Spleen (tissue), 7 donors: Measurements from ENCODE around the gene ALDH1A1.

Source experiments
- POLR2A ChIP-seq, 3 donors: fragments of 450-650 bp; IDR thresholded peaks; one replicate each; pipeline ENCODE4 v1.5.1; 2017; ENCODE audit warnings: antibody characterized with exemption in 3 of 3, mild to moderate bottlenecking in 1 of 3
- TF ChIP-seq, protein P1 (sequence below), 11 experiments: fragments of 200-600 bp in 7 of 11; fragments of 450-650 bp in 4 of 11; sonication (generic) in 4 of 11; IDR thresholded peaks in 8 of 11; conservative IDR thresholded peaks in 3 of 11; 1 replicate in 7 of 11; 2 replicates in 4 of 11; pipeline versions ENCODE4 v1.4.0 to v1.8.0; 2016 to 2021; ENCODE audit warnings: antibody characterized with exemption in 11 of 11, inconsistent platforms in 4 of 11, mild to moderate bottlenecking in 1 of 11
- donor health status: DM: no; HTN: no; CAD: no; lungs with moderate emphysema.
- donor health status: DM: no; HTN: no; CAD: no.
- donor health status: DM: no; HTN: no; CAD: no.

- TF ChIP-seq, protein P1, sequence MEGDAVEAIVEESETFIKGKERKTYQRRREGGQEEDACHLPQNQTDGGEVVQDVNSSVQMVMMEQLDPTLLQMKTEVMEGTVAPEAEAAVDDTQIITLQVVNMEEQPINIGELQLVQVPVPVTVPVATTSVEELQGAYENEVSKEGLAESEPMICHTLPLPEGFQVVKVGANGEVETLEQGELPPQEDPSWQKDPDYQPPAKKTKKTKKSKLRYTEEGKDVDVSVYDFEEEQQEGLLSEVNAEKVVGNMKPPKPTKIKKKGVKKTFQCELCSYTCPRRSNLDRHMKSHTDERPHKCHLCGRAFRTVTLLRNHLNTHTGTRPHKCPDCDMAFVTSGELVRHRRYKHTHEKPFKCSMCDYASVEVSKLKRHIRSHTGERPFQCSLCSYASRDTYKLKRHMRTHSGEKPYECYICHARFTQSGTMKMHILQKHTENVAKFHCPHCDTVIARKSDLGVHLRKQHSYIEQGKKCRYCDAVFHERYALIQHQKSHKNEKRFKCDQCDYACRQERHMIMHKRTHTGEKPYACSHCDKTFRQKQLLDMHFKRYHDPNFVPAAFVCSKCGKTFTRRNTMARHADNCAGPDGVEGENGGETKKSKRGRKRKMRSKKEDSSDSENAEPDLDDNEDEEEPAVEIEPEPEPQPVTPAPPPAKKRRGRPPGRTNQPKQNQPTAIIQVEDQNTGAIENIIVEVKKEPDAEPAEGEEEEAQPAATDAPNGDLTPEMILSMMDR (IDR thresholded peaks at IDR 0.05 in 8 of 11, conservative IDR thresholded peaks at IDR 0.05 in 3 of 11): no peak
- no peak for TF ChIP-seq POLR2A (IDR thresholded peaks at IDR 0.05)
Measured at GRCh38 chr9:72946318-72946717, 6.5 kb downstream of the ALDH1A1 start.
